Liver (tissue), 9 donors: Measurements from ENCODE around the gene FOXI1. TPM values are rescaled to one million over a fixed set of nuclear protein-coding genes. Genes with fewer than 3 reads are reported as not detected.

ENCODE experiments used
- DNase-seq: peaks from one replicate; pipeline ENCODE4 v3.0.0-alpha.2; 2017; ENCODE audit warnings: low spot score
- H3K27ac ChIP-seq, 2 donors: one replicate each; pipeline ENCODE4 v1.7.0; 2013; ENCODE audit warnings: inconsistent platforms in 2 of 2, low read length in 2 of 2, control low read depth in 1 of 2, low read depth in 1 of 2, mild to moderate bottlenecking in 1 of 2
- H3K27me3 ChIP-seq, 4 donors: one replicate each; pipeline versions ENCODE4 v1.6.1 to v1.7.0; 2013; ENCODE audit warnings: low read length in 3 of 4, inconsistent platforms in 1 of 4, mild to moderate bottlenecking in 1 of 4, moderate library complexity in 1 of 4; ENCODE audit not compliant: control insufficient read depth in 4 of 4, insufficient read depth in 4 of 4
- H3K36me3 ChIP-seq, 4 donors: one replicate each; pipeline versions ENCODE4 v1.6.1 to v1.7.0; 2013; ENCODE audit warnings: low read length in 3 of 4, mild to moderate bottlenecking in 3 of 4, low read depth in 1 of 4, moderate library complexity in 1 of 4; ENCODE audit not compliant: control insufficient read depth in 4 of 4, insufficient read depth in 3 of 4
- H3K4me1 ChIP-seq, 4 donors: one replicate each; pipeline versions ENCODE4 v1.6.1 to v1.7.0; 2013; ENCODE audit warnings: low read length in 3 of 4, mild to moderate bottlenecking in 3 of 4, moderate library complexity in 1 of 4; ENCODE audit not compliant: control insufficient read depth in 4 of 4, insufficient read depth in 4 of 4
- H3K4me3 ChIP-seq, 3 donors: one replicate each; pipeline versions ENCODE4 v1.6.1 to v1.7.0; 2013; ENCODE audit warnings: low read length in 3 of 3, control low read depth in 1 of 3, low read depth in 1 of 3, mild to moderate bottlenecking in 1 of 3
- H3K9ac ChIP-seq, 2 donors: one replicate each; pipeline ENCODE4 v1.7.0; 2013; ENCODE audit warnings: low read length in 2 of 2, mild to moderate bottlenecking in 2 of 2, moderate library complexity in 2 of 2, control low read depth in 1 of 2, low read depth in 1 of 2
- H3K9me3 ChIP-seq, 4 donors: one replicate each; pipeline versions ENCODE4 v1.6.1 to v1.7.0; 2013; ENCODE audit warnings: low read length in 3 of 4; ENCODE audit not compliant: control insufficient read depth in 4 of 4
- EGR1 ChIP-seq, 2 donors: IDR thresholded peaks; 2 replicates each; pipeline ENCODE4 v1.6.1; 2016 to 2018; ENCODE audit warnings: antibody characterized with exemption in 2 of 2, low read depth in 2 of 2
- FOXA2 ChIP-seq: IDR thresholded peaks from 2 replicates; pipeline ENCODE4 v1.6.1; 2016; ENCODE audit warnings: antibody characterized with exemption
- GABPA ChIP-seq, 2 donors: IDR thresholded peaks in 1 of 2; conservative IDR thresholded peaks in 1 of 2; 2 replicates each; pipeline ENCODE4 v1.6.1; 2016; ENCODE audit warnings: antibody characterized with exemption in 2 of 2, mild to moderate bottlenecking in 1 of 2, moderate library complexity in 1 of 2
- HNF4A ChIP-seq, 2 donors: conservative IDR thresholded peaks; 2 replicates each; pipeline ENCODE4 v1.6.1; 2016; ENCODE audit warnings: antibody characterized with exemption in 2 of 2, mild to moderate bottlenecking in 2 of 2
- JUND ChIP-seq, 2 donors: IDR thresholded peaks; 2 replicates each; pipeline ENCODE4 v1.6.1; 2016; ENCODE audit warnings: antibody characterized with exemption in 2 of 2
- NR2F2 ChIP-seq: IDR thresholded peaks from 2 replicates; pipeline ENCODE4 v1.6.1; 2016; ENCODE audit warnings: antibody characterized with exemption
- RAD21 ChIP-seq, 2 donors: IDR thresholded peaks; 2 replicates each; pipeline ENCODE4 v1.6.1; 2016; ENCODE audit warnings: antibody characterized with exemption in 2 of 2, mild to moderate bottlenecking in 2 of 2
- RXRA ChIP-seq, 2 donors: IDR thresholded peaks; 2 replicates each; pipeline ENCODE4 v1.6.1; 2017 to 2018; ENCODE audit warnings: antibody characterized with exemption in 2 of 2, mild to moderate bottlenecking in 1 of 2
- SP1 ChIP-seq: IDR thresholded peaks from 2 replicates; pipeline ENCODE4 v1.6.1; 2018; ENCODE audit warnings: antibody characterized with exemption, mild to moderate bottlenecking
- TAF1 ChIP-seq: conservative IDR thresholded peaks from 2 replicates; pipeline ENCODE4 v1.6.1; 2016; ENCODE audit warnings: antibody characterized with exemption, mild to moderate bottlenecking
- YY1 ChIP-seq: IDR thresholded peaks from 2 replicates; pipeline ENCODE4 v1.6.1; 2016; ENCODE audit warnings: antibody characterized with exemption, mild to moderate bottlenecking
- WGBS: extraction: QIAGEN DNeasy Blood & Tissue Kit; methylation state at CpG from one replicate; pipeline ENCODE4 v1.1.7; 2013; 5-methylcytosine and 5-hydroxymethylcytosine counted together
- polyA plus RNA-seq, 2 donors: library from polyadenylated mRNA; stranded (reverse) in 1 of 2; unstranded in 1 of 2; fragments of 200-250 nt in 1 of 2; fragments of >200 nt in 1 of 2; fragmentation: Nextera tagmentation in 1 of 2; extraction: Ambion mirVana in 1 of 2; gene quantifications; one replicate each; pipeline versions ENCODE4 v1.2.1 to v1.2.3, GENCODE V29; 2013 to 2015
- total RNA-seq, 2 donors: library from RNA; depleted of rRNA; stranded (reverse); fragments of >200 nt; gene quantifications; one replicate each; pipeline ENCODE4 v1.2.3, GENCODE V29; 2014
- TF ChIP-seq, protein P1 (sequence below): IDR thresholded peaks from 2 replicates; pipeline ENCODE4 v1.6.1; 2016; ENCODE audit warnings: antibody characterized with exemption
- TF ChIP-seq, protein P2 (sequence below): fragments of 150-350 bp; IDR thresholded peaks from 2 replicates; pipeline ENCODE4 v1.5.1; 2017; ENCODE audit warnings: improper control_type of control experiment, low read depth, low read length; ENCODE audit not compliant: missing input control
- TF ChIP-seq, protein P3 (sequence below): IDR thresholded peaks from 2 replicates; pipeline ENCODE4 v1.6.1; 2016; ENCODE audit warnings: antibody characterized with exemption
- TF ChIP-seq, protein P4 (sequence below): IDR thresholded peaks from 2 replicates; pipeline ENCODE4 v1.6.1; 2016; ENCODE audit warnings: antibody characterized with exemption, mild to moderate bottlenecking
- donor health status: healthy.
- donor health status: healthy.
- donor health status: healthy.
- donor health status: healthy.
- donor health status: healthy.

The FOXI1 gene
- total and polyA plus RNA-seq, 4 donors = not detected

DNA sequence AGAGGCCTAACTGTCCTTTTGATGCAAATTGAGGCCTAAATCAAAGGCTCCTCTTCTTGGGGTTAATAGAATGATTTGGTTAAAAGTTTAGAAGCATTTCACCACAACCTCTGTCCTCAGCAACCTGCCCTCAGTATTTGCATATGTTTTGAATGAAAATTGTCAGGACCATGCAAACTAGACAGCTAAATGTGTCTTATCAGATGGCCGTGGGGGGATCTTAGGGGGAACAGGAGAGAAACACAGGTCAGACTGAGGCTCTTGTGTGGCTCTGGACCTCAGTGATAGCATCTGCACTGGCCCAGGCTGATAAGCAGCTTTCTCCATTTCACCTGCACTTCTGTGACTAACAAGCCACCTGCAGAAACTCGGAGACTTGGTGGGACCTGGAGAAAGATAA is 49.0 kb downstream of the FOXI1 start:
- Histone ChIP-seq H3K27me3 (no peaks in the 10 kb centered on the region), H3K9ac (no peak overlapping the region), H3K4me3 (no peak overlapping the region), H3K36me3 (no peaks in the 10 kb centered on the region), H3K27ac (no peak overlapping the region), H3K4me1 (no peaks in the 10 kb centered on the region), H3K9me3 (no peaks in the 10 kb centered on the region)
- TF ChIP-seq EGR1 (IDR thresholded peaks at IDR 0.05; ENCODE audit: low read depth in 2 of 2) (no peak), SP1 (no peak), YY1 (no peak), RXRA (IDR thresholded peaks at IDR 0.05) (no peak), GABPA (IDR thresholded peaks at IDR 0.05 in 1 of 2, conservative IDR thresholded peaks at IDR 0.05 in 1 of 2) (no peak), TAF1 (no peak), HNF4A (conservative IDR thresholded peaks at IDR 0.05) (no peak), JUND (IDR thresholded peaks at IDR 0.05) (no peak), RAD21 (IDR thresholded peaks at IDR 0.05) (no peak), FOXA2 (no peak)
- TF ChIP-seq, protein P1, sequence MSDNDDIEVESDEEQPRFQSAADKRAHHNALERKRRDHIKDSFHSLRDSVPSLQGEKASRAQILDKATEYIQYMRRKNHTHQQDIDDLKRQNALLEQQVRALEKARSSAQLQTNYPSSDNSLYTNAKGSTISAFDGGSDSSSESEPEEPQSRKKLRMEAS = no peak
- TF ChIP-seq, protein P2, sequence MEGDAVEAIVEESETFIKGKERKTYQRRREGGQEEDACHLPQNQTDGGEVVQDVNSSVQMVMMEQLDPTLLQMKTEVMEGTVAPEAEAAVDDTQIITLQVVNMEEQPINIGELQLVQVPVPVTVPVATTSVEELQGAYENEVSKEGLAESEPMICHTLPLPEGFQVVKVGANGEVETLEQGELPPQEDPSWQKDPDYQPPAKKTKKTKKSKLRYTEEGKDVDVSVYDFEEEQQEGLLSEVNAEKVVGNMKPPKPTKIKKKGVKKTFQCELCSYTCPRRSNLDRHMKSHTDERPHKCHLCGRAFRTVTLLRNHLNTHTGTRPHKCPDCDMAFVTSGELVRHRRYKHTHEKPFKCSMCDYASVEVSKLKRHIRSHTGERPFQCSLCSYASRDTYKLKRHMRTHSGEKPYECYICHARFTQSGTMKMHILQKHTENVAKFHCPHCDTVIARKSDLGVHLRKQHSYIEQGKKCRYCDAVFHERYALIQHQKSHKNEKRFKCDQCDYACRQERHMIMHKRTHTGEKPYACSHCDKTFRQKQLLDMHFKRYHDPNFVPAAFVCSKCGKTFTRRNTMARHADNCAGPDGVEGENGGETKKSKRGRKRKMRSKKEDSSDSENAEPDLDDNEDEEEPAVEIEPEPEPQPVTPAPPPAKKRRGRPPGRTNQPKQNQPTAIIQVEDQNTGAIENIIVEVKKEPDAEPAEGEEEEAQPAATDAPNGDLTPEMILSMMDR = no peak
- TF ChIP-seq, protein P3, sequence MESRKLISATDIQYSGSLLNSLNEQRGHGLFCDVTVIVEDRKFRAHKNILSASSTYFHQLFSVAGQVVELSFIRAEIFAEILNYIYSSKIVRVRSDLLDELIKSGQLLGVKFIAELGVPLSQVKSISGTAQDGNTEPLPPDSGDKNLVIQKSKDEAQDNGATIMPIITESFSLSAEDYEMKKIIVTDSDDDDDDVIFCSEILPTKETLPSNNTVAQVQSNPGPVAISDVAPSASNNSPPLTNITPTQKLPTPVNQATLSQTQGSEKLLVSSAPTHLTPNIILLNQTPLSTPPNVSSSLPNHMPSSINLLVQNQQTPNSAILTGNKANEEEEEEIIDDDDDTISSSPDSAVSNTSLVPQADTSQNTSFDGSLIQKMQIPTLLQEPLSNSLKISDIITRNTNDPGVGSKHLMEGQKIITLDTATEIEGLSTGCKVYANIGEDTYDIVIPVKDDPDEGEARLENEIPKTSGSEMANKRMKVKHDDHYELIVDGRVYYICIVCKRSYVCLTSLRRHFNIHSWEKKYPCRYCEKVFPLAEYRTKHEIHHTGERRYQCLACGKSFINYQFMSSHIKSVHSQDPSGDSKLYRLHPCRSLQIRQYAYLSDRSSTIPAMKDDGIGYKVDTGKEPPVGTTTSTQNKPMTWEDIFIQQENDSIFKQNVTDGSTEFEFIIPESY = no peak
- TF ChIP-seq, protein P4, sequence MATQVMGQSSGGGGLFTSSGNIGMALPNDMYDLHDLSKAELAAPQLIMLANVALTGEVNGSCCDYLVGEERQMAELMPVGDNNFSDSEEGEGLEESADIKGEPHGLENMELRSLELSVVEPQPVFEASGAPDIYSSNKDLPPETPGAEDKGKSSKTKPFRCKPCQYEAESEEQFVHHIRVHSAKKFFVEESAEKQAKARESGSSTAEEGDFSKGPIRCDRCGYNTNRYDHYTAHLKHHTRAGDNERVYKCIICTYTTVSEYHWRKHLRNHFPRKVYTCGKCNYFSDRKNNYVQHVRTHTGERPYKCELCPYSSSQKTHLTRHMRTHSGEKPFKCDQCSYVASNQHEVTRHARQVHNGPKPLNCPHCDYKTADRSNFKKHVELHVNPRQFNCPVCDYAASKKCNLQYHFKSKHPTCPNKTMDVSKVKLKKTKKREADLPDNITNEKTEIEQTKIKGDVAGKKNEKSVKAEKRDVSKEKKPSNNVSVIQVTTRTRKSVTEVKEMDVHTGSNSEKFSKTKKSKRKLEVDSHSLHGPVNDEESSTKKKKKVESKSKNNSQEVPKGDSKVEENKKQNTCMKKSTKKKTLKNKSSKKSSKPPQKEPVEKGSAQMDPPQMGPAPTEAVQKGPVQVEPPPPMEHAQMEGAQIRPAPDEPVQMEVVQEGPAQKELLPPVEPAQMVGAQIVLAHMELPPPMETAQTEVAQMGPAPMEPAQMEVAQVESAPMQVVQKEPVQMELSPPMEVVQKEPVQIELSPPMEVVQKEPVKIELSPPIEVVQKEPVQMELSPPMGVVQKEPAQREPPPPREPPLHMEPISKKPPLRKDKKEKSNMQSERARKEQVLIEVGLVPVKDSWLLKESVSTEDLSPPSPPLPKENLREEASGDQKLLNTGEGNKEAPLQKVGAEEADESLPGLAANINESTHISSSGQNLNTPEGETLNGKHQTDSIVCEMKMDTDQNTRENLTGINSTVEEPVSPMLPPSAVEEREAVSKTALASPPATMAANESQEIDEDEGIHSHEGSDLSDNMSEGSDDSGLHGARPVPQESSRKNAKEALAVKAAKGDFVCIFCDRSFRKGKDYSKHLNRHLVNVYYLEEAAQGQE = no peak
- DNase-seq = no peak
- WGBS = 83% methylated on average over 2 of the region's 2 CpGs

DNA sequence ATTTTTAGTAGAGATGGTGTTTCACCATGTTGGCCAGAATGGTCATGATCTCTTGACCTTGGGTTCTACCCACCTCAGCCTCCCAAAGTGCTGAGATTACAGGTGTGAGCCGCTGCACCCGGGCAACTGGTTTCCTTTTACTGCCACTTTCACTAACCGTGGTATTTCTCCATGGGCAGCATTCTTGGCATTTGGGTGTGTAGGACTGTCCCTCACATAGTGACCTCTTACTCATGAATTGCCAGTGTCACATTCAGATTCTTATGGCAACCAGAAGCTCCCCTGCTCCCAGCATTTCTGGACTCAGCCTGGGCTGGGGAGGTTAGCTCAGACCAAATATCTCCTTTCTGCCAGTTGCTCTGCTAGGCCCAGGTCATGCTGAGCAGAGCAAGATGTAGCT is 50.1 kb downstream of the FOXI1 start:
- Histone ChIP-seq H3K9me3 (no peaks in the 10 kb centered on the region), H3K9ac (no peak overlapping the region), H3K27ac (no peak overlapping the region), H3K4me1 (no peaks in the 10 kb centered on the region), H3K27me3 (no peaks in the 10 kb centered on the region), H3K4me3 (no peak overlapping the region), H3K36me3 (no peaks in the 10 kb centered on the region)
- no peak for DNase-seq
- 92% methylated on average over 3 of the region's 3 CpGs for WGBS
- TF ChIP-seq TAF1 (no peak), FOXA2 (no peak), NR2F2 (no peak)
- TF ChIP-seq, protein P1 = no peak
